GM12872 (cell line): ENCODE data around the gene MAGEB4.

ENCODE experiments used
- CTCF ChIP-seq: IDR thresholded peaks from 3 replicates; pipeline ENCODE4 v1.5.1; 2011; ENCODE audit warnings: low read depth, mild to moderate bottlenecking, low read length, moderate library complexity; ENCODE audit not compliant: insufficient read depth

Gene MAGEB4

GRCh38 chrX:30261012-30261411 lies 19.2 kb downstream of the MAGEB4 start:
- TF ChIP-seq CTCF, result no peak

GRCh38 chrX:30262763-30263162 lies 21.0 kb downstream of the MAGEB4 start:
- TF ChIP-seq CTCF, result no peak

- no peak for TF ChIP-seq CTCF
These were observed 28.8 kb downstream of the MAGEB4 start for GRCh38 chrX:30270639-30271038.

- 0 out of 3 replicates have a peak, but pooled peaks have one; percentile 4 for TF ChIP-seq CTCF
These were observed 33.7 kb downstream of the MAGEB4 start for GRCh38 chrX:30275498-30275897.

GRCh38 chrX:30278365-30278764 lies 36.6 kb downstream of the MAGEB4 start:
- no peak for TF ChIP-seq CTCF

GRCh38 chrX:30280428-30280827 lies 38.6 kb downstream of the MAGEB4 start:
- no peak for TF ChIP-seq CTCF

- no peak for TF ChIP-seq CTCF
These were observed 40.7 kb downstream of the MAGEB4 start for GRCh38 chrX:30282527-30282926.
